GM18499 (cell line): ENCODE results near the gene HES2.
"Not testable (repeated sequence)": the region's sequence is repeated elsewhere in the genome, so short reads cannot be mapped to it uniquely, and the experiment has no call there.

Source experiments
- ATAC-seq: cut with Tn5 transposase; IDR thresholded peaks from one replicate; pipeline ENCODE4 v1.9.1; 2021; ENCODE audit warnings: moderate number of reproducible peaks; ENCODE audit not compliant: insufficient read depth, unreplicated experiment

The HES2 gene

DNA sequence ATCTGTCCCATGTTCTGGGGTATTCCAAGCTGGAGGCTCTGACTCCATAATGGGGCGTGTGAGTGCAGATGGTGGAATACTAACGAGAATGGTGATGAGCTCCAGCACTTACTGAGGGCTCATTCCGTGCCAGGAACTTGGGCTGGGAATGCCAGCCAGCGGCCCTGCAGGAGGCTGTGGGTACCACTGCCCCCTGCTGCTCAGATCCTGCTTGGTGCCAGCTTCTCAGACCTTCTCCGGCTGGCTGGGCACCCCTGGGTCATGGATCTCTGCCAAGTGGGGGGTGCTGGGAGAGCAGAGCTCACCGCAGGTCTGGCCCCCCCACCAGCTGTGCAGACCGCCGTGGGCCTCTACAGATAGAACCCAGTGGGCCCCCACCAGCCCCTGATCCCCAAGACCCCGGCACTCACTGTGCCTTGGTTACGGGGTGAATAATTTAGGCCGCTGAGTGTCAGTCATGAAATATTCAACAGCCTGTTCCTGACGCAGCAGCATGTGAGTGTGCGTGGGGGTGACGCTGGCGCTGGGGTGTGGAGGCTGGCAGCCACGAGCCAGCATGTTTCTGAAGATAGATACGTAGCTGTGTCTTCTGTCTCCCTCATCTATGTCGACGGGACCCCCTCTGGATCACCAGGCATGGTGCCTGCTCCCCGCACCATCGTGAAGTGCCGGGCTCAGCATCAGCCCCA lies 17.4 kb upstream of the HES2 start:
- not testable (repeated sequence) for ATAC-seq

DNA sequence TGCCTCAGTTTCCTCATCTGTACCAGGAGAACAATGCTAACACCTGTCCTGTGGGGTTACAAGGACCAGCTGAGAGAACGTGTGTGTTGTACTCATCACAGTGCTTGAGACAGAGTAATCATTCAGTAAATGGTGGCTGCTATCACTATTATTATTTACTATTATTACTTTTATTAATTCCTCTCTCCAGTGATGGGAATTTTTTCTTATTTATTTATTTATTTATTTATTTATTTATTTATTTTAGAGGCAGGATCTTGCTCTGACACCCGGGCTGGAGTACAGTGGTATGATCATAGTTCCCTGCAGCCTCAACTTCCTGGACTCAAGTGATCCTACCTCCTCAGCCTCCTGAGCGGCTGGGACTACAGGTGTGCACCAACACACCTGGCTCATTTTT lies 16.6 kb upstream of the HES2 start:
- not testable (repeated sequence) for ATAC-seq

DNA sequence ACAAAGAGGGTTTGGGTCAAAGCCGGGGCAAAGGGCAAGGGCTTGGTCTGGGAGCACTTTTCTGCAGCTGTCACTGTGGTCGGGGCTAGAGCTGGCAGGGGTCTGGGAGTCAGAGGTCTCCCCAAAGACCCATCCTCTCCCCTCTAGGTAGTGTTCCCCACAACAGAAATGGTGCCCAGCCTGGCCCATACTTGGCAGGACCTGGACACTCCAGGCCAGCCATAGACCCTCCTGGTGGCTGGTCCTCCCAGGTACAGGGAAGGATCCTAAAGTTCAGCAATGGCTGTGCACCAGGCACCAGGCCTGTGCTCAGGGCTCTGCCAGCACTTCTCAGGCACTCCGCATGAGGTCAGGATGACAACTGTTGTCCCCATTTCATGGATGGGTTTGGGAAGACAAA lies 15.8 kb upstream of the HES2 start:
- no peak for ATAC-seq

DNA sequence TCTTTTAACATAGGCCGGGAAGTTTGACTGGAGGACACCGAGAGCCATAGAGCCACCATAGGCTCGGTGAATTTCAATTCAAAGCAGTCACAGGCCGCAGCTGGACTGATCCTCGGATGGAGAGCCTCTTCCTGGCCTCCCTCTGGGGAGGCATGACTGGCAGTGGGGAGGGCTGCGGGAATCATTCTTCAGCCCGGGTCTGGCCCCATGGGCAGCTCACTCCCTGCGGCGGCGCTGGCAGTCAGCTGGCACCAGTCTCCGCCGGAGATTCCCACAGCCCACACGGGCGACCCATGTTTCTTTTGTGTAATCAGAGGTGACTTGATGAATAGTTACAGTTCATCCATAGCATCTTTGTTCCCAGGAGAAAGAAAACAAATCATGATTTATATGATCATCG lies 15.4 kb upstream of the HES2 start:
- no peak for ATAC-seq

DNA sequence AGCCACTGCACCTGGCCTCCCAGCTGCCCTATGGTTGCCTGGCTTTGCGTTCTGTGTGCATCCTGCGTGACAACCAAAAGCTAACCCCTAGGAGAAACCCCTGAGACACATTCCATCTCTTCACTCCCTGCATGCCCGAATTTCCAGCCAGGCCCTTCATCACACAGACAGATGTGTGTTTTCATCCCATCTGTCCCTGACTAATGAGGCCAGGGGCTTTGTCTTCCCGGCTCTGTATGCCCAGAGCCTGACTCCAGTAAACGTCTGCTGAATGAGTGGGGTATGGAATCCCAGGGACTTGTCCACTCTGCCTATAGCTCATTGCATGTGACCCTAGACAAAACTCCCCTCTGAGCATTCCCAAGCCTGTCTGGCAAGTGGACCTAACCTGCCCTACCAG lies 14.5 kb upstream of the HES2 start:
- ATAC-seq, result no peak

DNA sequence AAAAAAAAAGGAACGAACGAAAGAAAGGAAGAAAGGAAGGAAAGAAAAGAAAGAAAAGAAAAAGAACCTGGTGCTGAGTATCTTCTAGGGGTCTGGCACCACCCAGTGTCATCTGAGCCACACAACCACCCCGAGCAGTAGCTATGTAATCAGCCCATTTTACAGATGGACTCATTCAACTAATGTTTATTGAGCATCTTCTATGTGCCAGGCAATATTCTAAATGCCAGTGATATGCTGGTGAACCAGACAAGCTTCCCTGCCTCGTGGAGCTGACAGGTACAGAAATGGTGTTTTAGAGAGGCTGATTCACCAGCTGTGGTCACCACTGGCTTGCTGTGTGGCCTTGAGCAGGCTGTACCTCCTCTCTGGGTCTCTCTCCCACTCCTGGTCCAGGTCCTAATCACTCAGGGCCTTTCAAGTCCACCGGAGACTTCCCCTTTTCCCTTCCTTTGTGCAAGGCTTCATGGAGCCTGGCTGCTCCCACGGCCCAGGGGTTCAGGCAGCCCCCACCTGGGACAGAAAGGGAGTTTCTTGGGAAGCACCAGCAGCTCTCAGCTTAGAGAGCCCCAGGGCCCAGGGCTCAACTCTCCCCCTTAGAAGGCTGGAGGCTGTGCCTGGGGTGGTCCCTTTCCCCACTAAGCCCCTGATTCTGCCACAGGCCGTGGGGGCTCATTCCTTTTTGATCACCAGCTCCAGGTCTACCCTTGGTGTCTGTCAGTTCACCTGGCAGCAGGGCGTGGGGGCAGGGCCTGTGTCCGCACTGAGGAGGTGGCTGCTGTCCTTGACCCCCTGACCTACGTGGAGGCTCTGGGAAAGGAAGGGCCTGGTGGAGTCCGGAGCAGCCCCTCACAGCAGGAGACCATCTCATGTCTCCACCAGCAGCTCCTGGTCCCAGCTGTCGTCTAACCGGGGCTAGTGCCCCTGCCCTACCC lies 12.2 kb upstream of the HES2 start:
- not testable (repeated sequence) for ATAC-seq

DNA sequence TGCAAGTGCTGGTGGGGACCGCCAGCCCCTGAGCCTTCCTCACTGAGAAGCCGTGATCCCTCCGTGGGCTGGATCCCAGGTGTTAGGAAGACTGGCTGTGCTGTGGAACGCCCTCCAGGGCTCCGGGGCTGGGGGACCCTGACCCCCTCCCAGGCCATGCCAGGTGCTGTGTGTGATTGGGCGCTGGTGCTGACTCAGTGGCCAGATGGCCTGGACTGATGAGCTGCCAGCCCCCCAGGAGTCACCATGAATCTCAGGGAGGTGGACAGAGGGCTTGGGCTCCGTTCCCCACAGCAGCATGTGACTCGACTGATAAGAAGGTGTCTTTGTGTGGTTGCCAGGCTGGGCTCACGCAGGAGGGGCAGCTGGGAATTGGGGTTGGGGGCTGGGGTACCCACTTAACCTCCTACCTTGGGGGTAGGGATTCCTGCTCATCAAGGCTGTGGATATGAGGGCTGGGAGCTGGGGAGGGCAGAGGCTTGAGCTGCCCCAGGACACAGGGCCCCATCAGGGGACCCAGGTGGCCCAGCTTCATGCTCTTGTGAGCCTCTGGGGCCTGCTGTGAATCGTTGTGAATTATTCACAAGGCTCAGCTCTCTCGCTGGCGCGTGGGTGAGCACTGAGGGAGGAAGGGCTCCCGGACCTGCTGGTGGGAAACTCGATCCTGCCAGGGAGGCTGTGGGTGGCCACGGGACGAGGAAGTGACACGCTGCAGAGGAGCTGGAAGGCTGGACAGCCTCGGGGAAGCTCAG lies 10.1 kb upstream of the HES2 start:
- ATAC-seq, result not testable (repeated sequence)

DNA sequence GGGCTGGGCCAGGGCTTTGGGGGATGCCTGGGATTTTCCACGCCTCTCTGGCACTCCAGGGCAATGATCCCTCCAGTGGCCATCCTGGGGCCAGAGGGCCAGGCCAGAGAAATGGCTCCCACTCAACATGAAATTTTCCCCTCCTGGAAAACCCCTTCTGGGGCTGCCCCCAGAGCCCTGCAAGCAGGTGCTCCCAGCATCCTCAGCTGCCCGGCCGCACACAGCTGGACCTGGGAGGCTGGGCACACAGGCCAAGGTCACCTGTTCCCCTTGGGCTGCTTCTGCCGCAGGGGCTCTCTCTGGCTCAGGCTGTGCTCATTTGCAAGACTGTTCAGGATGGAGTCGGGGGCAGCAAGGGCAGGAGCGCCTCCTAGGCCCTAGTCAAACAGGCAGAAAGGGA lies 8.7 kb upstream of the HES2 start:
- ATAC-seq, result not testable (repeated sequence)

DNA sequence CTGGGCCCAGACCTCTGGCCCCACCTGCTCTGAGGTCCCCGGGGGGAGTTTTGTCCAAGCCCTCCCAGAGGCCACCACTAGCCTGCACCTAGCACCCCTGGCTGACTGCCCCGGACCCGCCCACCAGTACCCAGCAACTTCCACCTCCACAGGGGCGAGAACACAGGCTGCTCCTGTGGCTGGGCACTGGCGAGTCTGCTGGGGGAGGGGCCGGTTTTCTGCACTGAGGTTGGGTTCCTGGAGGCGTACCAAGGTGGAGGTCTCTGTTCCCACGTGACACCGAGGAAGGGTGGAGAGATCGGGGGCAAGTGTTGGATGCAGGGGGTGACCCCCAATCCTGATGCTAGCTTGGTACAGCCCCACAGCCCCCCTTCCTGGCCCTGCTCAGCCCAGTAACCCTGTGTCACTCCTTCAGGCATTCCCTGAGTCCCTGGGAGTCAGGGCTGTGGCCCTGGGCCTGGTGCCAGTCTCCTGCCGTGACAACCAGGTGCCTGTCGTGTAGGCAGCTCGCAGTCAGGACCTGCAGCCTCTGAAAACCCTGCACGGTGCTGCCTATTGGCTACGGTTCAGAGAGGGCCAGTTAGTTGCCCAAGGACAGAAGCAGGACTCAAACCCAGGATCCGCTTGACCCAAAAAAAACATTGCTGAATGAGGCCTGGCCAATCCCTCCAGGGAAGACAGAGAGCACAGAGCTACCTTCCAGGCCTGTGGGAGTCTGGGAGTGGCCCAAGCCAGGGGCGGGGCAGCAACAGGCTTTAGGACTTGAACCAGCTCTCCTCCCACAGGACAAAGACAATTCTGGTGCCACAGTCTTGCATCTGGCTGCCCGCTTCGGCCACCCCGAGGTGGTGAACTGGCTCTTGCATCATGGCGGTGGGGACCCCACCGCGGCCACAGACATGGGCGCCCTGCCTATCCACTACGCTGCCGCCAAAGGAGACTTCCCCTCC lies 8.0 kb upstream of the HES2 start:
- no peak for ATAC-seq

DNA sequence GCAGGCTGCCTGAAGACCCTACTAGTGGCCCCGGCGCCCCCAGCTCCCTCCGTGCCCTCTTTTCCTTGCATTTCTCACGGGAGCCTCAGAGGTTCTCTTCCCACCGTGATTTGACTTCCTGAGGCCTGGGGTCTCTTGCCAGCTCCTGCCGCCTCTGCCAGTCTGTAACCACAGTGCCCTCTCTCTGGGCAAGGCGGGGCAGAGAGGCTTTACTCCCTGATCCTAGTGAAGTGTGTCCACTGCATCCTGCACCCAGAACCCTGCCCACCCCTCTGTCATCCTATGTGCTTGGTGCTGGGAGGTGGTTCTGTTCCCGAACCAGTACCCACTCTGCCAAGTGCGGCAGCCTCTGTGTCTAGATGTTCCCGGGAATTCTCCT lies 7.2 kb upstream of the HES2 start:
- no peak for ATAC-seq

DNA sequence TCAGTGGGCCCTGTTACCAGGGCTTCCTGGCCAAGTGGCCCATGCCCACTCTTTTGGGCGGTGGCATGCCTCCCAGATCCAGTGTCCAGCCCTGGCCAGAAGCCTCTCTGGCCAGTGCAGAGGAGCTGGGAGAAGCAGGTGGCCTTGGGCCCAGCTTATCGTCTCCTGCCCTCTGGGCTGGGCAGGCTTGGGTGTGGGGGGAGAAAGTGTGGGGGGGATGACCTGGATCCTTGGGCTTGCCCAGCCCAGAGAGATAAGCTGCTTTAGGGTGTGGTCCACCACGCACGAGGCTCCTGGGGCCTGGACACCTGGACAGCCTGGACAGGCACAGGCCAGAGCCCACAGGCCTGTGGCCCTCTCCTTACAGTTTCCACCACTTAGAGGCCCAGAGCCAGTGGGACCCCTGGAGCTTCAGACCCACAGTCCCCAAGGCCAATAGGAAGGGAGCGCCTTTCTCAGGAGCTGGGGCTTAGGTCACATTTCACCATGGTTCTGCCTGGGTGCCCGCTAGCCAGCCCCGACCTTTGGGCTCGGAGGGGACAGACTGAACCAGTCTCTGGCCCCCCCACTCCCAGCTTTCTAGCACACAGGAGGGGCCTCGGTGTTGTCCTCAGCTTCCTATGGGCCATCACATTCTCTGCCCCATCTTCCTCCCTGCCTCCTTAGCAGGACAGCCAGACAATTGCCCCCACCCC lies 6.7 kb upstream of the HES2 start:
- ATAC-seq, result no peak

DNA sequence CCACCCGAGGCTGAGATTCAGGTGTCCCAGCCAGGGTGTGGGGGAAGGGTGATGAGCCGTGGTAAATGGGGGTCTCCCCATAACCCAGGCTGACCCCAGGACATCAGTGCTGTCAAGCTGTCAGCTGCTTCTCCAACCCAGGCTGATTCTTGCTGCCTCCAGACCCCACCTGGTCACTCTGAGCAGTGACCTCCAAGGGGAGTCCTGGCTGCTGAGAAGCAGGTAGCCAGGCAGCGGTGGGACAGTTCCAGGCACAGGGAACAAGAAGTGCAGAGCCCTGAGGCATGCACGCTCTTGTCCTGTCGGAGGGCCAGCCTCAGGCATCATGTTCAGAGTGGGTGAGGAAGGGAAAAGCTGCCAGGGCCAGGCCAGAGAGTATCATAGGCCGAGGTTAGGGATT lies 5.9 kb upstream of the HES2 start:
- ATAC-seq, result no peak

DNA sequence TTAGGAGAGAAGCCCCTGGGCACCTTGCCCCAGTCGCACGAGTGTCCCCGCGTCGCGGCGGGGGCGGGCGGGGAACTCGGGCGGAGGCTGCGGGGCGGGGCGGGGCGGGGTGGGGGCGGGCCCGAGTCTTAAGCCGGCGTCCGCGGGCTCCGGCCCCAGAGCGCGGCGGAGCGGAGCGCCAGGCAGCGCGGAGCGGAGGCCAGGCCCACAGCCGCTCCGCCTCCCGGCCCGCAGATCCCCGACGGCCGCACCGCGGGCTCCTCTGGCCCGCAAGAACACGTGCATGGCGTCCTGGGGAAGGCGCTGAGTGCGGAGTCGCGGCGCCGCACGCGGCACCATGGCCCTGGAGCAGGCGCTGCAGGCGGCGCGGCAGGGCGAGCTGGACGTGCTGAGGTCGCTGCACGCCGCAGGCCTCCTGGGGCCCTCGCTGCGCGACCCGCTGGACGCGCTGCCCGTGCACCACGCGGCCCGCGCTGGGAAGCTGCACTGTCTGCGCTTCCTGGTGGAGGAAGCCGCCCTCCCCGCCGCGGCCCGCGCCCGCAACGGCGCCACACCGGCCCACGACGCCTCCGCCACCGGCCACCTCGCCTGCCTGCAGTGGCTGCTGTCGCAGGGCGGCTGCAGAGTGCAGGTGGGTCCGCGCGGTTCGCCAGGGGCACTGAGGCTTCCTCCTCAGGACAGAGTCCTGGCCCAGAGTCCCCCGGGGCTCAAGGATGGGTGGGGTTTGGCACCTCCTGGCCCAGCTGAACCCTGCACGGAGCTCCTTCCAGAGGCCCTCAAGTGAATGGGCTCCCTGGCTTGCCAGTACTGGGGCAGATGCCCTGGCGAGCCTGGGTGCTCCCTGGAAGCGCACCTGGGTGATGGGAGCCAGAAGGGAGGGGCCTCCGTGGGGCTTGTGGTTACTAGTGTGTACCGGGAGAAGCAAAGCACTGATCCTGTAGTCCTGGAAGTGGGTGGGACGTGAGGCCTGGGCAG lies 5.2 kb upstream of the HES2 start, which contains the start of gene ESPN:
Gene ESPN (plus strand): TSS at position 158 of the 975 bp plus-strand sequence. CDS start 180 bp downstream, at position 338.
- no peak for ATAC-seq

DNA sequence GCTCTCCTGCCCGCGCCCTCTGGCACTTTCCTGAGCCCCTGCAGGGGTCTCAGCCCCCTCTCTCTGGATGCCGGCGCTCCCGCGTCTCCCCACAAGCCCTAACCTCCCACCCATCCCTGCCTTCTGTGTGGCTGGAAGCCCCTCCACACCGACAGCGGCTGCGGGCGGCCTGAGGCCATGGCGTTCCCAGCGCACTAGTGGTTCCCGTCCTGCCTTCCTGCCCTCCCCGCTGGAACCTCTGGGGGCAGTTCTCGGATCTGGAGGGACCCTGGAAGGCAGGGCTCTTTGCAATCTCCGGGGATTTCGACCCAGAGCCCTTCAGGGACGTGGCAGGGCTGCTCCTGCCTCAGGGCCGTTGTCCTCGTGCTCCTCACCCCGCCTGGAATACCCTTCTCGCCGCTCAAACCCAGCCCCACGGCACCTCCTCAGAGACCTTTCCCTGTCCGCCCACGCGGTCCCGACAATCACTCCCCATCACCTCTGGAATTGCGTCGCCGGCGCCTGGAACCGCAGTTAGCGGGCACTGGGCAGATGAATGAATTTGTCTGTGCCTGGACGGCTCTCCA lies 4.4 kb upstream of the HES2 start:
- no peak for ATAC-seq

DNA sequence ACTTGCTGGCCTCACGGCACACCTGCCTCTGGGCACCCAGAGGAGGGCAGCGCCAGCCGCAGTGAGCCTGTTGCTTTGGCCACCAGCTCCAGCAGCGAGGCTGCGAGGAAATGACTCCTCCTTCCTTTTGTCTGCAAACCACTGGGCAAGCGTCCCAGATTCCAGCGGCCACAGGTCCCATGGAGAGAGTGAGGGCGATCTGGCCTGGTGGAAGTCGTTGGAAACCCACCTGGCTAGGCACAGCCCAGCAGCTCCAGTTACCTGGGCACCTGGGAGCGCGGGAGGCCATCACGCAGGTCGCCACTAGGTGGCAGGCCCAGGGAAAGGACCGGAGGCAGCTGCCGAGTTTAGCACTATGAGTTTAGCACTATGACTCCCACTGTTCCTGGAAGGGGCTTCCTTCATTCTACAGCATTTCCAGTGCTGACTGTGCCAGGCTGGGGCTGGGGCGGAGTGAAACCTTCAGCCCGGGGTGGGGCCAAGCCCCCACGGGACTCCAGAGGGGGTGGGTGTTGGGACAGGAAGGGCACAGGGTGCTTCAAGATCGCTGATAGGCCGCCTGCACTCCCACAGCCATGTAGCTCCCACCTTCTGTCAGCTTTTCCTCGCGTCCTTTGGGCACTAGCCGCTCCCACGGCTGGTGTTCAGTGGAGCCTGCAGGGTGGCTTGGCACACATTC lies 3.7 kb upstream of the HES2 start:
- no peak for ATAC-seq

DNA sequence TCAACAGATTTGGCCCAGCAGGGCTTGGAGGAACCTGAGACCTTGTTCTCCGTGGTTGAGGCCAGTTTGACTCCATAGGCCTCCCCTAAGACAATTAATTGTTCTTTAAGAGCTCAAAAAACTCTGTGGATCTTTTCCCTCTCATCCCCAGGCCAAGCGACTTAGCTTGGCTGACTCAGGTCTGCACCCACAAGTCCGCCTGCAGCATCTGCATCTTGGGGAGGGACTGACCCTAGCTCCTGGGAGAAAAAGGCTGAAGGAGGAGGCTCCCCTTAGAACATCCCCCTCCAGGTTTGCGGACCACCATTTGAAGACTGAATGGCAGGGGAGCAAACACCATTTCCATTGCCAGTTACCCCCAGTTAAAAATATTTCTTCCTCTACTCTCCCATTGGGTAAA lies 1.5 kb upstream of the HES2 start:
- ATAC-seq, result no peak

DNA sequence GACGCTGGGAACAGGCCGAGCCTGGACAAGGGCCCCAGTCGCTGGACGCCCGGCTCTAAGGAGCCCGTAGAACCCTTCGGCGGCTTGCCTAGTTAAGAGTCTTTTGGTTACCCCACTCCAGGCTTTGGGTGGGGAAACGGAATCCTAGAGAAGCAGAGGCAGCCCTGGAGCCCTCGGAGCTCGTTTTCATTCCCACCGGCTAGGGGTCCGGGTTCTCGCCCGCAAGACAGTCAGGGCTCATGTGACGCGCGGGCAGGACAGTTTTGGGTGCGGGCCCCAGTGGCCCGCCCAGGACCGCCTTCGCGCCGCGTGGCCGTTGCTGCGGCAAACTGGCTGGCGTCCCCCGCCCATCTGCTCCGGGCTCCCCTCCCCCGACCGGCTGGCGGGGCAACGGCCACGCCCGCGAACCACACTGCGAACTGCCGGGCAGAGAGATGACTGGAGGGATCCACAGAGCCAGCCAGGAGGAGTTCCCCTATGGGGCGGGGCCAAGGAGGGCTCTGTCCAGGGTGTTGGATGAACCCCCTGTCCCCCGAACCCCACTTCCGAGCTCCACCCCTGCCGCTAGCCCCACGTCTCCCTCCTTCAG lies 829 bp upstream of the HES2 start:
- ATAC-seq, result no peak
